DND-41 (cell line): ENCODE data around the gene COL23A1.

Experiments used
- ATAC-seq: fragments of 200-7000 bp; cut with Tn5 transposase; 3 replicates; pipeline ENCODE4 v1.9.1; 2021; ENCODE audit warnings: low read depth; ENCODE audit not compliant: insufficient read depth
- DNase-seq: peaks from one replicate; pipeline ENCODE4 v3.0.0-alpha.2; 2020
- H2AFZ ChIP-seq: 2 replicates; pipeline ENCODE4 v1.6.0; 2012; ENCODE audit warnings: low read depth, low read length
- H3K27ac ChIP-seq: 2 replicates; pipeline ENCODE4 v1.5.1; 2012; ENCODE audit warnings: low read length, inconsistent platforms
- H3K27me3 ChIP-seq: fragments of 200-600 bp; sonication (generic); 2 replicates; pipeline ENCODE4 v1.6.0; 2012; ENCODE audit warnings: low read length, mild to moderate bottlenecking, inconsistent platforms; ENCODE audit not compliant: insufficient read depth, poor library complexity
- H3K36me3 ChIP-seq: 2 replicates; pipeline ENCODE4 v1.5.1; 2012; ENCODE audit warnings: low read length, inconsistent platforms; ENCODE audit not compliant: insufficient read depth
- H3K4me1 ChIP-seq: 2 replicates; pipeline ENCODE4 v1.5.1; 2012; ENCODE audit warnings: mild to moderate bottlenecking, low read length; ENCODE audit not compliant: insufficient read depth
- H3K4me2 ChIP-seq: 2 replicates; pipeline ENCODE4 v1.6.0; 2012; ENCODE audit warnings: mild to moderate bottlenecking, moderate library complexity, low read length, inconsistent platforms; ENCODE audit not compliant: insufficient read depth
- H3K4me3 ChIP-seq, 2 experiments: fragments of 200-600 bp in 1 of 2; shearing (Covaris generic) in 1 of 2; 2 replicates each; pipeline ENCODE4 v1.5.1; 2012 to 2016; ENCODE audit warnings: inconsistent platforms in 2 of 2, low read length in 2 of 2, mild to moderate bottlenecking in 2 of 2, low read depth in 1 of 2, moderate library complexity in 1 of 2
- H3K79me2 ChIP-seq: 2 replicates; pipeline ENCODE4 v1.6.0; 2012; ENCODE audit warnings: low read length, inconsistent platforms; ENCODE audit not compliant: insufficient read depth
- H3K9ac ChIP-seq: 2 replicates; pipeline ENCODE4 v1.6.0; 2012; ENCODE audit warnings: low read depth, mild to moderate bottlenecking, inconsistent platforms, low read length, moderate library complexity
- H3K9me3 ChIP-seq: 2 replicates; pipeline ENCODE4 v1.5.1; 2012; ENCODE audit warnings: low read length, moderate library complexity, mild to moderate bottlenecking, inconsistent platforms; ENCODE audit not compliant: insufficient read depth, severe bottlenecking
- H4K20me1 ChIP-seq: 2 replicates; pipeline ENCODE4 v1.6.0; 2012; ENCODE audit warnings: low read length; ENCODE audit not compliant: insufficient read depth
- CTCF ChIP-seq: IDR thresholded peaks from 2 replicates; pipeline ENCODE4 v1.5.1; 2012; ENCODE audit warnings: borderline replicate concordance, low read length, moderate library complexity, mild to moderate bottlenecking; ENCODE audit not compliant: poor library complexity, severe bottlenecking; ENCODE audit errors: extremely low read depth
- EZH2 ChIP-seq: IDR thresholded peaks from 3 replicates; pipeline ENCODE4 v1.6.1; 2012; ENCODE audit warnings: borderline replicate concordance, low read depth, mild to moderate bottlenecking, moderate library complexity, low read length, inconsistent platforms; ENCODE audit not compliant: severe bottlenecking

The COL23A1 gene

GRCh38 chr5:178283520-178283919 lies 306.7 kb downstream of the COL23A1 start:
- peaks cover 3% of the 10 kb centered on the region for H3K9me3 ChIP-seq
- no peaks in the 10 kb centered on the region for H3K79me2 ChIP-seq
- H2AFZ ChIP-seq, result no peak overlapping the region
- TF ChIP-seq CTCF (no peak), EZH2 (no peak)
- H4K20me1 ChIP-seq, result no peaks in the 10 kb centered on the region
- H3K27me3 ChIP-seq, result no peaks in the 10 kb centered on the region
- 0 out of 2 replicates have a peak, but pooled peaks cover 3% of the 10 kb centered on the region for H3K4me1 ChIP-seq
- no peaks in the 10 kb centered on the region for H3K36me3 ChIP-seq
- H3K4me2 ChIP-seq, result no peak overlapping the region
- ATAC-seq, result no peak
- H3K4me3 ChIP-seq, result no peak overlapping the region
- H3K9ac ChIP-seq, result no peak overlapping the region
- no peak for DNase-seq
- H3K27ac ChIP-seq, result no peak overlapping the region

DNA sequence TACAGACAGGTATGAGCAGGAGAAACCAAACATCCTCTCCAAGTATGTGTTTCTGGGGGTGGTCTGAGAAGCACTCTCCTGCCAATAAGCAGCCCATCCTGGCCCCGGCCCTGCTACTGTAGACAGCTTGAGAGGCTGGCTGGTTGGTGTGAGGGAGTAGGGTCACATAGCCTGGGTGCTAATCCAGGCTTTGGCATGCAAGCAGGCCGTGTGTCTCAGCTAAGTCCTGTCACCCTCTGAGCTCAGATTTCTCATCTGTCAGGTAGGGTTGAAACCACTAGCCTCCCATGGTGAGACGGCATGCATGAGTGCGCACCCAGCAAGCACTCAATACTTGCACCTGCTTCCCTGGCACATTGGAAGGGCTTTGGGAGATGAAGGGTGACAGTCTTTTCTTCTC lies 307.8 kb downstream of the COL23A1 start:
- TF ChIP-seq CTCF, result no peak
- no peak for TF ChIP-seq EZH2
- H3K4me1 ChIP-seq, result 0 out of 2 replicates have a peak, but pooled peaks cover 3% of the 10 kb centered on the region
- H3K9me3 ChIP-seq, result peaks cover 3% of the 10 kb centered on the region
- H3K36me3 ChIP-seq, result no peaks in the 10 kb centered on the region
- no peak overlapping the region for H3K27ac ChIP-seq
- DNase-seq (no peak), ATAC-seq (no peak)
- no peaks in the 10 kb centered on the region for H4K20me1 ChIP-seq
- no peaks in the 10 kb centered on the region for H3K79me2 ChIP-seq
- no peak overlapping the region for H3K4me2 ChIP-seq
- no peak overlapping the region for H3K9ac ChIP-seq
- no peak overlapping the region for H3K4me3 ChIP-seq
- no peak overlapping the region for H2AFZ ChIP-seq
- no peaks in the 10 kb centered on the region for H3K27me3 ChIP-seq

DNA sequence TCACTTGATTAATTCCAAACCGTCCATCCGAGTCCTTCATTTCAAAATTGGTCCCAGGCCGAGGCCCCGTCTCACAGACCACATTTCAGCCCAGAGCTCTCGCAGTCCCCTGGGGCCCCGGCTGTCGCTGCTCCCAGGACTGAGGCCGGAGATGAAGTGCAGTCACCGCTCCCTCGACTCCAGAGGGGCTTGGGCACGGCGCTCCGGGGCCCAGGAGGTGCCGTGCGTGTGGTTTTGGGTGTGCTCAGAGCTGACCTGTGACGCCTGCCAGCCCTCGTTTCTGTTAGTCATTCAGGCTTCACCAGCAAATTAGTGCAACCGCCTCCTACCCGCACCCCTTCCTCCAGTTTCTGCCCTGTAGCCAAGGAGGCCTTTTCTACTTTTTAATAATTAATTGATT lies 308.9 kb downstream of the COL23A1 start:
- Histone ChIP-seq H3K4me3 (no peak overlapping the region), H2AFZ (no peak overlapping the region), H3K9me3 (peaks cover 3% of the 10 kb centered on the region), H3K9ac (no peak overlapping the region), H3K4me2 (no peak overlapping the region), H4K20me1 (no peaks in the 10 kb centered on the region), H3K27ac (no peak overlapping the region), H3K79me2 (no peaks in the 10 kb centered on the region), H3K27me3 (no peaks in the 10 kb centered on the region), H3K4me1 (0 out of 2 replicates have a peak, but pooled peaks cover 3% of the 10 kb centered on the region), H3K36me3 (no peaks in the 10 kb centered on the region)
- DNase-seq (no peak), ATAC-seq (no peak)
- TF ChIP-seq CTCF (no peak), EZH2 (no peak)

- Histone ChIP-seq H3K4me3 (no peak overlapping the region), H3K79me2 (no peaks in the 10 kb centered on the region), H3K36me3 (no peaks in the 10 kb centered on the region), H3K27ac (no peak overlapping the region), H3K9ac (no peak overlapping the region), H2AFZ (no peak overlapping the region), H3K9me3 (peaks cover 3% of the 10 kb centered on the region), H3K27me3 (no peaks in the 10 kb centered on the region), H3K4me1 (0 out of 2 replicates have a peak, but pooled peaks cover 3% of the 10 kb centered on the region), H3K4me2 (no peak overlapping the region), H4K20me1 (no peaks in the 10 kb centered on the region)
- ATAC-seq (no peak), DNase-seq (no peak)
- TF ChIP-seq EZH2 (no peak), CTCF (no peak)
These were observed 309.6 kb downstream of the COL23A1 start for GRCh38 chr5:178280631-178281030.
